Right atrium auricular region (tissue), 2 donors: ENCODE data around the gene FUT7. TPM values are rescaled to one million over a fixed set of nuclear protein-coding genes. Genes with fewer than 3 reads are reported as not detected.

Experiments used
- DNase-seq: peaks from one replicate; pipeline ENCODE4 v3.0.0-alpha.2; 2019; ENCODE audit warnings: low spot score
- H3K27ac ChIP-seq, 2 donors: fragments of 200-600 bp; sonication (generic); 1 replicate in 1 of 2; 2 replicates in 1 of 2; pipeline ENCODE4 v1.5.1; 2016 to 2019
- H3K27me3 ChIP-seq, 2 donors: fragments of 200-600 bp; sonication (generic); one replicate each; pipeline versions ENCODE4 v1.5.1 to v1.6.0; 2017 to 2019
- H3K36me3 ChIP-seq: fragments of 200-600 bp; sonication (generic); one replicate; pipeline ENCODE4 v1.5.1; 2016
- H3K4me1 ChIP-seq, 2 donors: fragments of 200-600 bp; sonication (generic); one replicate each; pipeline versions ENCODE4 v1.5.1 to v1.6.0; 2017 to 2019
- H3K4me3 ChIP-seq, 2 donors: fragments of 200-600 bp; sonication (generic); 1 replicate in 1 of 2; 2 replicates in 1 of 2; pipeline ENCODE4 v1.5.1; 2017 to 2019; ENCODE audit warnings: mild to moderate bottlenecking in 1 of 2, moderate library complexity in 1 of 2
- H3K9me3 ChIP-seq, 2 donors: fragments of 200-600 bp; sonication (generic); one replicate each; pipeline ENCODE4 v1.5.1; 2019
- CTCF ChIP-seq, 2 donors: fragments of 200-600 bp; sonication (generic); IDR thresholded peaks; one replicate each; pipeline ENCODE4 v1.5.1; 2019; ENCODE audit warnings: antibody characterized with exemption in 2 of 2
- total RNA-seq, 2 donors: library from RNA; depleted of rRNA; stranded (reverse); fragments of >200 nt; gene quantifications; one replicate each; pipeline ENCODE4 v1.1.0, GENCODE V29; 2016

FUT7 gene
- total RNA-seq, 2 donors from 2014 or later = 0.28 TPM; not detected in 1

GRCh38 chr9:136992819-136993369, 39.0 kb downstream of the FUT7 start:
- H3K4me1 ChIP-seq = peaks cover 0 to 55% of the 10 kb centered on the region in 2 donors

GRCh38 chr9:136991993-136992818, 39.7 kb downstream of the FUT7 start, which contains the start of gene PAXX:
Gene PAXX (plus strand): TSS chr9:136992422. CDS start chr9:136992444, 22 bp downstream.
- peaks cover 0 to 55% of the 10 kb centered on the region in 2 donors for H3K4me1 ChIP-seq
- H3K36me3 ChIP-seq = no peaks in the 10 kb centered on the region
- peak within 1 kb of the TSS; percentile 78 to 88 for H3K27ac ChIP-seq
- H3K4me3 ChIP-seq = peak within 1 kb of the TSS; percentile 65 to 78
- TF ChIP-seq CTCF (IDR thresholded peaks at IDR 0.05) = no peak
- peak; percentile 89 for DNase-seq
- H3K27me3 ChIP-seq = no peaks in the 10 kb centered on the region
- H3K9me3 ChIP-seq = no peaks in the 10 kb centered on the region

More at GRCh38 chr9:136992819-136993369, 39.0 kb downstream of the FUT7 start:
- H3K27ac ChIP-seq = peak overlapping the region; percentile 78 to 88
- no peaks in the 10 kb centered on the region for H3K9me3 ChIP-seq
- no peak for DNase-seq
- H3K27me3 ChIP-seq = no peaks in the 10 kb centered on the region
- TF ChIP-seq CTCF (IDR thresholded peaks at IDR 0.05) = no peak
- peak overlapping the region; percentile 65 to 78 for H3K4me3 ChIP-seq
- H3K36me3 ChIP-seq = no peaks in the 10 kb centered on the region

- H3K27me3 ChIP-seq = no peaks in the 10 kb centered on the region
Measured at GRCh38 chr9:136990242-136990911, 41.5 kb downstream of the FUT7 start.

GRCh38 chr9:136988872-136989271, 43.0 kb downstream of the FUT7 start:
- H3K9me3 ChIP-seq = no peaks in the 10 kb centered on the region
- H3K27ac ChIP-seq = no peak overlapping the region
- TF ChIP-seq CTCF (IDR thresholded peaks at IDR 0.05) = no peak
- H3K4me3 ChIP-seq = no peak overlapping the region
- H3K4me1 ChIP-seq = peaks cover 0 to 42% of the 10 kb centered on the region in 2 donors
- no peaks in the 10 kb centered on the region for H3K27me3 ChIP-seq
- no peak for DNase-seq
- no peaks in the 10 kb centered on the region for H3K36me3 ChIP-seq

More at GRCh38 chr9:136990242-136990911, 41.5 kb downstream of the FUT7 start:
- no peak overlapping the region for H3K27ac ChIP-seq
- peaks cover 0 to 44% of the 10 kb centered on the region in 2 donors for H3K4me1 ChIP-seq
- DNase-seq = no peak
- no peak overlapping the region for H3K4me3 ChIP-seq
- H3K36me3 ChIP-seq = no peaks in the 10 kb centered on the region
- no peaks in the 10 kb centered on the region for H3K9me3 ChIP-seq
- no peak for TF ChIP-seq CTCF (IDR thresholded peaks at IDR 0.05)

- H3K4me3 ChIP-seq = peak overlapping the region; percentile 6 to 32
- no peak for DNase-seq
- H3K9me3 ChIP-seq = no peaks in the 10 kb centered on the region
- no peaks in the 10 kb centered on the region for H3K27me3 ChIP-seq
- no peak for TF ChIP-seq CTCF (IDR thresholded peaks at IDR 0.05)
- no peak overlapping the region for H3K27ac ChIP-seq
- H3K36me3 ChIP-seq = no peaks in the 10 kb centered on the region
- peaks cover 0 to 50% of the 10 kb centered on the region in 2 donors for H3K4me1 ChIP-seq
Measured at GRCh38 chr9:136985853-136986252, 46.0 kb downstream of the FUT7 start.
